Germinal center (tissue), 1 donor: ENCODE results near the gene STKLD1.
"Not testable (repeated sequence)": the region's sequence is repeated elsewhere in the genome, so short reads cannot be mapped to it uniquely, and the experiment has no call there.

Experiments
- DNase-seq: peaks from one replicate; pipeline ENCODE4 v3.0.0; 2012; ENCODE audit warnings: mixed read lengths, low spot score

The STKLD1 gene

DNA sequence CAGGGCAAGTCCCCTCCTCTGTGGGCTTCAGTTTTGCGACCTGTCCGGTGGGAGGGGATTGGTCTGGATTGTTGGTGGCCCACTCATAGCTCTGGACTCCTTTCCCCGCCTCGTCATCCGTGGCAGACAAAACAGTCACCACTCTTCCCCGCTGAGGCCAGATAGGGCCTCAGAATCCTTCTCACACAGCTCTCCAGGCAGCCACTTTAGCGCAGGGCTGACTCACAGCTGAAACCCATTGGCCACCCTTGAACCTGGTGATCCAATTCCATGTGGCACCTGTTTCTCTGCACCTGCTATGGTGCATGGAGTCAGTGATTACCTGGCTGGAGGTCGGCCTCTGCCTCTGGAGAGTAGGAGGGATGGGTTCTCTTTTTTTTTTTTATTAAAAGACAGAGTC lies 67.8 kb downstream of the STKLD1 start:
- DNase-seq: no peak

DNA sequence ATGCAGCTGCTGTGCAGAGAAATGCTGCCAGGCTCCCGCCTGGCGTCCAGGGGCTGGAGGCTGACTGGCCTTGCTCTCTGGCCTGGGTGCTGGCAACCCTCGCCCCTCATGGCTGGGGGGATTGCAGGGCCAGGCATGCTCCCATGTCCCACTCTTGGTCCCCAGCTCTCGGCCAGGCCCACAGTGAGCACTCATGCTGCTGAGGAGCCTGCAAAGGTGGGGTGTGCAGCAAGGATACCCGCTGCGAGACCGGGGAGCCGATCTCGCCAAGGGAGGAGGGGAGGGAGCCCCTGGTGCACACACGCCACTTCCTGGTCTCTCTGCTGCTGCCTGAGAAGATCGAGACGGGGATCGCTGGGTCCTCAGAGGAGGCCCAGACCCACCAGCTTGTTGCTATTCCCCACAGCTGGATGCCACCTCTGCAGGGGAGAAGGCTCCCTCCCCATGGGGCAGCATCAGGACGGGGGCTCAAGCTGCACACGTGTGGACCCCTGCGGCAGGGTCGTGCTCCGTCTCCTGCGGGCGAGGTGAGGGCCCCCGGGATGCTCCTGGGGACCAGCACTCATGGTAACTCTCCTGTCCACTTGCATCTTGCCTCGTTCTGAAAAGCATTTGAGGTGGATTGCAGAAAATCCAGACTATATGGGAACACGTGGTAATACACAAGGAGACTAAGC lies 69.3 kb downstream of the STKLD1 start:
- DNase-seq: no peak

GRCh38 chr9:133448487-133448972 lies 72.4 kb downstream of the STKLD1 start:
- no peak for DNase-seq

GRCh38 chr9:133449760-133450159 lies 73.6 kb downstream of the STKLD1 start:
- DNase-seq: no peak

GRCh38 chr9:133451865-133452264 lies 75.7 kb downstream of the STKLD1 start:
- not testable (repeated sequence) for DNase-seq

DNA sequence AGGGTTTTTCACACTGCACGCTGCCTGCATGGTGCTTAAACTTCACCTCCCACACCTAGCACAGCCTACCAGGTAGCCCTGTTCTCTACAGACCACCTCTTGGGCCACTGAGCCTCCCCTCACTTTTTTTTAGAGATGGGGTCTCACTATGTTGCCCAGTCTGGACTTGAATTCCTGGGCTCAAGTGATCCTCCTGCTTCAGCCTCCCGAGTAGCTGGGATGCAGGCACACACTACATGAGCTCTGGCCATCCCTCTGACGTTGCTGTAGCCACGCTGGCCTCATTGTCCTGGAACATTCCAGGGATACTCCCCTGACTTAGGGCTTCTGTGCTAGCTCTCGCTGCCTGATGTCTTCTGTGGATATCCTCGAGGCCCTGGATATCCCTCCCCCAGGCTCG lies 76.4 kb downstream of the STKLD1 start:
- no peak for DNase-seq

GRCh38 chr9:133453651-133454050 lies 77.5 kb downstream of the STKLD1 start:
- no peak for DNase-seq

GRCh38 chr9:133454325-133454724 lies 78.2 kb downstream of the STKLD1 start:
- DNase-seq: no peak

DNA sequence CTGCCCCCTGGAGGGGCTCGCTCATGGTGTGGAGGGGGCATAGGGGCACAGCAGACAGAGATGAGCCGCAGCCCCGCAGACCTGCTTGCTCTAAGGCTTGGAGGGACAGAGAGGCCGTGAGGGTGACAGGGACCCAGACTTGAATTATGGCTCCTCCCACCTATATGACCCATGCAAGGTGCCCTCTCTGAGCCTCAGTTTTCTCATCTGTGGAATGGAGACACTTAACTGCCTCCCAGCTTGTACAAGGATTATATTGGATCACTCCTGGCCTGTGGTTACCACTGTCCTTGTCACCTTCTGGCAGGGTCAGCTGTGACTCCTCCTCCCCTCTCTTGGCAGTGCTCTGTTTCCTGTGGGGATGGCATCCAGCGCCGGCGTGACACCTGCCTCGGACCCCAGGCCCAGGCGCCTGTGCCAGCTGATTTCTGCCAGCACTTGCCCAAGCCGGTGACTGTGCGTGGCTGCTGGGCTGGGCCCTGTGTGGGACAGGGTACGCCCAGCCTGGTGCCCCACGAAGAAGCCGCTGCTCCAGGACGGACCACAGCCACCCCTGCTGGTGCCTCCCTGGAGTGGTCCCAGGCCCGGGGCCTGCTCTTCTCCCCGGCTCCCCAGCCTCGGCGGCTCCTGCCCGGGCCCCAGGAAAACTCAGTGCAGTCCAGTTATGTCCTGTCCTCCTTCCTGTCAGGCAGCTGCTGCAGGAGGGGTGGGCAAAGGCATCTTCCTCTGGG lies 78.9 kb downstream of the STKLD1 start:
- DNase-seq: no peak
